GM18526 (cell line): ENCODE data around the gene NDUFAF7.

Experiments
- POLR2A ChIP-seq: IDR thresholded peaks from 3 replicates; pipeline ENCODE4 v1.6.1; 2011; ENCODE audit not compliant: insufficient read length; ENCODE audit errors: extremely low read depth

NDUFAF7 gene

DNA sequence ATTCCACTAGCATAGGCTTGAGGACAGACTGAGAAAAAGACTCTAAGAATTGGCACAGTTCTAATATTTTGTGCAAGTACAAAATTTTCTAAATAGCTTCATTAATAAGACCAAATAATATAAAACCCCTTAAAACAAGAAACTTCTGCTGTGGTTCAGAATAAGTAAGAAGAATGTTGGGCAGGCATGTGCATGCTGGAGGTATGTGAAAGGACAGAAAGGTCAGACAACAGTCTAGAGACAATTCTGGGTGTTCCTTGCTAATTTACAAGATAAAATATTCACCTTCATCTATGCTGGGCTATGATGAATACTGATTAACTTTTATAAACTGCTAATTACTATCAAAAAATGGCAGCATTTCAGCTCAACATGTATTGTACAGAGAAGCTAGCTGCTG is 20.2 kb upstream of the NDUFAF7 start:
- no peak for TF ChIP-seq POLR2A

DNA sequence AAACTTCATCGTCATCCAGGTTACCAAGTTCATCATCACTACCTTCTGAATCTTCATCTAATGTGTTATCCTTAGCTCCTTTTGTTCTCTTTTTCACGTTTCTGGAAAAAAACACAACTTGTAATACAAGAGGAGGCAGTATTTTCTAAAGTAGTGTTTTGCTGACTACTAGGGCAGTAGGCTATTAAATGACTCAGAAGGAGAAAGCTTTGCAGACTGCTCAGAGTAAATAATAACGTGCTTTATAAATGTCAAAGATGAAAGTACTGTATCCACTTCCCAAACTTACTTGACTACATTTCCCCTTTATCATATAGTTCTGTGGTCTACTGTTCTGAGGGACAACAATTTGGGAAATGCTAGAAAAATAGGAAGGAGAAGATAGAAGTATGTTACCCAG is 19.5 kb upstream of the NDUFAF7 start:
- TF ChIP-seq POLR2A = no peak

DNA sequence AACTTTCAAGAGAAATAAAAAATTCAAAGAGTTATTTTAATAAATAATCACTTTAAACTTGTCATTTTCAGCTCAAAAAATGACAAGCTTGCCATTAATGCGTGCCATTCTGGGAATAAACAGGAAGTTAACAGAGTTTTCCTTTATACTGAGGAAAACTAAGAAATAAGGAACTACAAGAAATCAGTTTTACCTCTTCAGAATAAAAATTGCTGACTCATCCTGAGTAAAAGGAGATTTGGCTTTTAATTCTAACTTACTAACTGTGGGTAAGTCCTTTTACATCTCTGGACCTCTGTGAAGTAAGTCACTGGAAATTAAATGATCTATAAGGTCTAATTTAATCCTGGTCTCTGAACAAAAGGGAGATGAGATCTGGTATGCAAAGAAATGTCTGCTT is 16.2 kb upstream of the NDUFAF7 start:
- no peak for TF ChIP-seq POLR2A

DNA sequence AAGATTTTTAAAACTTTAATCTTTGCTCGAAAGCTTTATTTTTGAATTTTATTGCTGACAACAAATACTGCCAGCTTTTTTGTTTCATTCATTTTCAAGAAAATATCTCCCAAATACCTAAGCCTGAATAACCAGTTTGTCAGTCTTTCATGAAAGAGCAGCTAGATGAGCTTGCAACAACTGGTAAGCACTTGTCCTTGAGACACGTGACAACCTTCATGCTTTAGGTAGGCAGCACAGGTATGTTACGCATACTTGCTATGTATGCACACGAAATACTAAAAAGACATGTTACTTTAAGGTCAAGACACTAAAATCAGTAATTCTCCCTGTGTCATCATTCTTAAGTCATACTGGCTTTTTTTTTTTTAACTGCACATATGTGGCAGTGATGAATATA is 12.4 kb upstream of the NDUFAF7 start:
- no peak for TF ChIP-seq POLR2A

DNA sequence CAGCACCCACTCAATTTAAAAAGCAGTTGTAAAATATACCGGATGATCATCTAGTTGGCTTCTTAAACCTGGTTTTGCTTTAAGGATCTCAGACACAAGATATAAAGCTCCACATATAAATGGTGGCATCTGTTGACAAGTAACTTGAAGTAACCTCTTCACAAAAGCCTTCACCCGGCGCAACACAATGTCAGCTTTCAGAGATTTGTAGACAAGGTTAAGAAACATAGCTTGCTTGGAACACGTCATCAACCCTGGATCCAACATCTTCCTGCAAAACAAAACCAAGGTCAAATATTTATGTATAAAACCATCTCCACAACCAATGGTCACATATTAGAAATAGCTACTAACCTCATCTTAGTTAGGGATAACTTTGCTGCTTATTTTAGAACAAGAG is 8.3 kb upstream of the NDUFAF7 start:
- TF ChIP-seq POLR2A = no peak

DNA sequence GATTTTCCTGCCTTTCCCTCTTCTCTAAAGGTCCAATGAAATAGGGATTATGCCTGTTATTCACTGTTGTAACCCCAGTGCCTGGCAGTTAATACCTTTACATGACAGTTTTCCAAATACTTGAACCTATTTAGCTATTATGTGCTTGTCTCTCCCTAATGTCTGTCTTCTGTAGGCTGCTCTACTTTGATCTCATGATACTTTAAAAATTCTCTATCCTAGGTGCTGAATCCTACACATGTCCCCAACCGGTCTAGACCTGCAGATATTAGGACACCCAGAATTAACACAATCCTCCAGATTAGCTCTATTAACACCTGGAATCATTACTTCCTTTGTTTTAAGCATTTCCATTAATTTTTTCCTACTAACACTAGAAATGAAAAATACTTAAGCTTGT is 7.4 kb upstream of the NDUFAF7 start:
- TF ChIP-seq POLR2A = no peak

DNA sequence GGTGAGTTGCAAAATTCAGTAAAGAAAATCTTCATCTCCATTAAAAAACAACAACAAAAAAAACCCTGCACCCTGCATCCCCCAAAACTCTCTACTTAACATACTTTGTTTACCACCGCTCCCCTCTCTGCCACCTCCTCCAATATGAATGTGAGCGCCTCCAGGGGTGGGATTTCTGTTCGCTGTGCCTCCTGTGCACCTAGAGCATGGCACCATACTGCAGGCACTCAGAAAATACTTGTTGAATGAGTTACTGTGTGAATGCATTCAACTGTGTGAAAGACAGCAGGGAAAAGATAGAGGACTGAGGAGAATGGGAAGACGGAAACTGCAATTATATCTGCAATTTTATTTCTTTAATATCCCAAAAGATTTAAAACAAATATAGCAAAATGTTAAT is 4.6 kb upstream of the NDUFAF7 start:
- no peak for TF ChIP-seq POLR2A

DNA sequence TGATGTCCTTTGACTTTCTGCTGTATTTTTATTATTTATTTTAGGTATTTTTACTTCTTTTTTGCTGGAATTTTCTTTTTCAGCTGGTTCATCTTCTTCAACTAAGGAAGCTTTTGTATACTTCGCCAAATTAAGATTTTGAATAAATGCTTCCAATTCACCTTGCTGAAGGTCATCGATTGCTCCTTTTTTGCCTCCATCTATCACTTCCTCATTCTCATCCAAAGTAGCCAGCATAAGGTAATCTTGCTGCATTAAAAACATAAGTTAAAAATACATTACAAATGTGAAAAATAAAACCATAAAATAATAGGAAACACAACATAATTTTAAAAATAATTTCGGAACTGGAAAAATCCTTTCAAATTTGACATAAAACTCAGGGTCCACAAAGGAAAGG is 2.7 kb upstream of the NDUFAF7 start:
- TF ChIP-seq POLR2A = no peak

DNA sequence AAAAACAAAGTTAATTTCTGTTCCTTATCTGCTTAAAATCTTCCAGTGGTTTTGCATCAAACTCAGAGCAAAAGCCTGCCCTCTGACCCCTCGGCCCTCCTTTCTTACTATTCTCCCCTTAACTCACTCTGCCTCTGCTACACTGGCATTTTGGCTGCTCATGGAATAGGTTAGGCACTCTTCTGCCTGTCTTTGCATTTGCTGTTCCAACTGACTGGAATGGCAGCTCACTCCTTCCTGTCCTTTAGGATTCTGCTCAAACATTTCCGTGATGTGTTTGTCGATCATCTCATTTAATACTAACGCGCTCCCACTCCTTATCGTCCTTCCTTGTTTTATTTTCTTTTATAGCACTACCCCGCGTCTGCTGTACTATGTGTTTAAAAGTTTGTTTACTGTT is 877 bp upstream of the NDUFAF7 start:
- no peak for TF ChIP-seq POLR2A

DNA sequence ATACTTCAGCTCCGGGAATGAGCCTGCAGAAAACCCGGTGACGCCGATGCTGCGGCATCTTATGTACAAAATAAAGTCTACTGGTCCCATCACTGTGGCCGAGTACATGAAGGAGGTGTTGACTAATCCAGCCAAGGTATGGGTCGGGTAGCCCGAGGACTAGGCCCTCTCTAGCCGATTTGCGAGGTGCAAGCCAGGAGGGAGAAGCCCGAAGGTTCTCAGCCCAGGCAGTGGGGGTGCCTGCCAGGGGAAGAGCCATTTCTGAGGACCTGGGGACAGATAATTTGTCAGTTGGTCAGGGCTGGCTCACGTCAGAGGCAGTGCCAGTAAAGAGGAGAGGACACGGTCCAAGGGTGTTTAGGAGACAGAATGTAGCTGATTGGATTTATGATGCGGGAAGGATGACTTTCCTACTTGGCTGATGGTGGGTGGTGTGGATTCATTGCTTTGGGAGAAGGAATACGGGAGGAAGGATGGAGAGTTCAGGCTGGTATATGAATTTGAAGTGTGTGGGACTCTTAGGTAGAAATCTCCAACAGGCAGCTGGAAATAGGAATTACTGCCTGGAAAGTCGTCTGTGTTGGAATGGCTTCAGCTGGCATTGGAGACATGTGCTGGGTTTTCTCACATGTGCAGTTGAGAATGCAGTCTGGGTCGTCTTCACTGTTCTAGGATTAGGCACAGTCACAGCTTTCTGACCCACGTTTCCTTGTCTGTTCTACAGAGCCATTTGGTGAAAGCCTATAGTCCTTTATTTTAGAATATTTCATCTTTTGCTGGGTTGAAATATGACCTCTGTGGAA is 874 bp downstream of the NDUFAF7 start:
- TF ChIP-seq POLR2A = no peak

DNA sequence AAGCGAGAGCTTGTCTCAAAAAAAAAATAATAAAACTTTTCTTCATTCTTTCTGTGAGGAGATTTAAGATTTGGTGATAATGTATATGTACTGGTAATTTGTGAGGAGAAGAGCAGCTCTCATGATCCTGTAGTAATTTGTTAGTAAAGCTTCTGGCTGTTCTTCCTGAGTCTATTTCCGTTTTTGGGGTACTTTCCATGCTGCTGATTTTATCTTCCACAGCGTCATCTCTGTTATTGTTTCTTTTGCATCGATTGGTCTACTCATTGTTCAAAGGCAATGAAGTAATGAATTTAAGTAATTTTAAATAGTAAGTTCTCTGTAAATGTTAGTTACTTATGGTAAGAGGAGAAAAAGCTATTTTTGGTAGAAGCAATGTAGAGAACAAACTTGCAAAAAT is 12.0 kb downstream of the NDUFAF7 start:
- TF ChIP-seq POLR2A = no peak

DNA sequence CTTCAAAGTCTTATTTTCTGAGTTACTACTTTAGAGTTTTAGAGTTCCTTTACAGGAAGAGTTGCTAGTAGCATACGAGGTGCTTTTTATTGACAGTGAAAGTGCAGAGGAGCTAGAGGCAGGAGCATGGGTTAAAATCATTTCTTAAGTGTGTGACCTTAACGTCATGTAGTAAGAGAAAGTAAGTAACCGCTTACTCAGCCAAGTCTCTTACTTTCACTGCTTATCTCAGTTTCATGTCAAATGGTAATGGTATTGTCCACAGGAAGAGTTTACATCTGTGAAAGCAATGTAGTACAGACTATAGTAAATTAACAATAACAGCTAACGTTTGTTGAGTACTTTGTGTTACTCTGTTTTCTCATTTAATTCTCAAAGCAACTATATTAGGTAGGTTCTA is 12.6 kb downstream of the NDUFAF7 start:
- TF ChIP-seq POLR2A = no peak

DNA sequence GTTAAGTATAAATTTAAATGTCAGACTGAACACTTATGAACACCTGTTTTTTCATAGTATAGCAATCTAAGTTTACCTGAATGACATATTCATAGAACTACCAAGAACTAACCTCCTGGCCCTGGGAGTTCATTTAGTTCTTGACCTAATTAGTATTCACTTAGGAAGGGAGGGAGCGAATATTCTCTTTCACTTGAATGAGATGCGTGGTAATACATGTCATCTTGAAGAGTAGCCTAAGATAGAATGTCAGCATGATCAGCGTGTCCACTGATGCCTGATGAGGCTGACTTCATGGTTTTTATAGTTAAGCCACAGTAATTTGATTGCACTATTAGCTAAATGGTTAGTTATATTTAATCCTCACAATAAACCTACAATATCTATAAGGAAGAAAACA is 13.3 kb downstream of the NDUFAF7 start:
- no peak for TF ChIP-seq POLR2A

DNA sequence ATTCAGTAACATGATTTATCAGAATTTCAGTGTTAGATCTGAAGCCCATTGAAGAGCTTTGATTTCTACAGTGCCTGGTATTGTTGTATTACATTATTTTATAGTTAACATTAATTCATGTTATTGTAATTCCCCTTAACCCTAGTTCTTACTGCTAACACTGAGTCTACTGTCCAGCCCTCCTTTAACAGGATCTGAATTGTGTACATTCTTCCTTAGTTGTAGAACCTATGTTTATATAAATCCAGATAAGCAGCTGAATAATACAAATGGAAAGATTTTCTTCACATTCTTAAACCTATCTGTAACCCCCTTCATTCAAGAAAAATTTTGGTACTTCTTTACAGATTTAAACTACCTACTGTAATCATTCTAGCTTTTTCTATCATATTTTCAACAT is 14.7 kb downstream of the NDUFAF7 start:
- TF ChIP-seq POLR2A = no peak

DNA sequence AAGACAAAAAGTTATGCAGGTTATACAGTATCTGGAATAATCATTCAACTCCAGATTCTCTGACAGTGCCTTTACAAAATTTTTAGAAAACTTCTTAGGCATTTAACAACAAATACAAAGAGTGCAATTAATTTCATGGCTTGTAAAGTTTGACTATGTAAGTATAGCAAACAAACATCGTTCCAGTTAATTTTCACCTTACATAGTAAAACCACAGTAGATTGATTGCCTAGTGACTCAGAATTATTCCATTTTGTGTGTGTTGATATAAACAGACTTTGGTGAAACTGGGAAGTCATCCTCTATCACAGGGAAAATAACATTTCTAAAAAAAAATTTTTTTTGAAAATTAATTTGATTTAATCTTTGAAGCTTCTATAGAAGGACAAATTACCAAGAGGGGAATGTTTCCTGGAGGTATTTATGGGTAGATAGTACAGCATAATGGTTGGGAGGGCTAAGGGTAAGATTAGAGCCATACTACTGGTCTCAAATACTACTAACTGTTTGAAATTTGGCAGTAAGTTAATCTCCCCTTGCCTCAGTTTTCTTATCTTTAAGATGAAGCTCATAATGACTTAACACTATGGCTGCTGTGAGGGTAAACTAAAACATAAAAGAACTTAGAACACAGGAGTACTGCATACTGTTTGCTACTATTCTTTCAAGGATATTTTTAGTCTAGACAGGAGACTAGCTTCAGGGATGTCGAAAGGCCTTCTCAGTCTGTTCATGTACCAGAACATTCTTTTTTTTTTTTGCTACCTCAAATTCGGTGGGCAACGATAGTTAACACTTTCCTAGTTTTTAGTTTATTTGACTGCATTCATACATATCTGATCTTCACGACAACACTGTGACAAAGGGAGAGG is 19.6 kb downstream of the NDUFAF7 start:
- no peak for TF ChIP-seq POLR2A

DNA sequence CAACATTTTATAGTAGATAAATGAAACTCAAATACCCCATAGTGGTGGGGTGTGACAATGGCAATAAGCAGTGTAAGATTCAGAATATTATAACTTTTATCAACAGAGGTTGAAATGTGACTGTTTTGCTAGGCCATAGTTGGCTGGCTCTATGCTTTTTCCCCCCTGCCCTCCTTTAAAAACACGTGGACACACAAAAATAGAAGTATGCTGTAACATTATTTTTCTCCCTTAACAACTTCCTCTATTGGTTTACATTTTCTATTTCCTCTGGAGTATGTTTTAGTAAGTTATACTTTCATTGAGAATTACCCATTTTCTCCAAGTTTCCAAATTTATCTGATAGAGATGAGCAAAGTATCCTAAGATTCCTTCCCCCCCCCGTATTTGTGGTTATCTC is 31.1 kb downstream of the NDUFAF7 start:
- no peak for TF ChIP-seq POLR2A
